GM21528 (cell line): ENCODE measurements around the gene TBC1D9B.

Experiments
- ATAC-seq: cut with Tn5 transposase; IDR thresholded peaks from one replicate; pipeline ENCODE4 v1.9.1; 2021; ENCODE audit warnings: mild to moderate bottlenecking, moderate library complexity; ENCODE audit not compliant: unreplicated experiment, low FRiP score

TBC1D9B gene

DNA sequence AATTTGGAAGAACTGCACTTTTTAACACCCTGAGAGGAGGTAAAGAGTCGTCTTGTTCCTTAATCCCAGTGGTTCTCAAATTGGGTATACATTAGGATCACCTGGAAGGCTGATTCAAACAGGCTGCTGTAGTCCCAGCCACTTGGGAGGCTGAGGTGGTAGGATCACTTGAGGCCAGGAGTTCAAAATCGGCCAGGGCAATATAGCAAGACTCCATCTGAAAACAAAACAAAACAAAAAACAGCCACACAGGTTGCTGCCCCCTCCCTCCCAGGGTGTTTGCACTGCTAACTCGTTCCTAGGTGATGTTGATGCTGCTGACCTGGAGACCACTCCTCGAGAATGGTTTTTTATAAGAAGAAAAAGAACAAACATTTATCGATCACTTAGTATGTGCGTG, 1.5 kb upstream of the TBC1D9B start:
- no peak for ATAC-seq

DNA sequence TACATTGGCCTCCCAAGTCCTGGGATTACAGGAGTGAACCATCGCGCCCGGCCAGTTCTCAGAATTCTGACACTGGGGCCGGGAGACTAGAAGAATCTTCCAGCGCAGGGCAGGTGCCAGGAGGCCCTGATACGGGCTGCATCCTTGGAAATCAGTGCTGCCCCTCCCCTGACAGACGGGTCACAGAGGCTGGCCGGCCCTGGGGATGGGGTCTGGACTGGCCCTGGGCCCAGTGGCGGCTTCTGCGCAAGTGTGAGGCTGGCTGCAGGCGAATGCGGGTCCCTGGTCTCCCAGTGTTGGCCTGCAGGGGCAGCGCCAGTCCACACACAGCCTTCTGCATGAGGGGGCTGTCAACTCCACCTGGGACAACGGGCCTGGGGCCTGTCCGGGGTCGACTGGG, 831 bp upstream of the TBC1D9B start:
- ATAC-seq: no peak

DNA sequence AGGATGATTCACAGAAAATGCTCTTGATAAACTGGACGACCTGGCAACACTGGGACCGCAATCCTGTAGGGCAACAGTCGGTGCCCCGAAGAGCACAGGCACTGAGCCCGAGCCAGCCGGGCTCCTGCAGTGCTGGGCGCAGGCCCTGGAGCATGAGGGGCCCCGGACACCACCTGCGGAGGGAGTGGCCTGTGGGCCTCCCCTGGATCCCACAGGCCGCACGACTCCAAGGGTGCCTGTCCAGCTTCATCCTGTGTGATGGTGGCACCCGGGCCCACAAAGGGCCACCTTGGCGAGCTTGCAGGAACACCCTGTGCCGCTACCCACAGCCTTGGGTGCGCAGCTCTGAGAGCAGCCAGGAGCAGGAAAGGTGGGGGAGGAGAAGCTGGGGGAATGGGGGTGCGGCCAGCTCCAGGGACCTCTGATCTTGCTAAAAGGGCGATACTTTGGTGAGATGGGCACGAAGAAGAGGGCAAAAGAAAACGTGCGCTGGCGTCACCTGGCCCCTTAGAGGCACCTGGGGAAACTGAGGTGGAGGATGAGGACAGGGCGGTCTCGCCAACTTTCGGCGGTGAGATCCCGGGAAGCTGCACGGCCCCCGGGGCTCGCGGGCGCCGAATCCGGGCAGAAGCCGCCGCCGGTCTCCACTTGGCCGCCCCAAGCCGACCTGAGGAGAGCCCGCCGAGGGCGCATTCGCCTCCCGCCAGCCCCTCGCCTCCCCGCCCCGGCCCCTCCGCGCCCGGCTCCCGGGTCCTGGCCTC, 722 bp downstream of the TBC1D9B start:
- peak; percentile 10 for ATAC-seq

DNA sequence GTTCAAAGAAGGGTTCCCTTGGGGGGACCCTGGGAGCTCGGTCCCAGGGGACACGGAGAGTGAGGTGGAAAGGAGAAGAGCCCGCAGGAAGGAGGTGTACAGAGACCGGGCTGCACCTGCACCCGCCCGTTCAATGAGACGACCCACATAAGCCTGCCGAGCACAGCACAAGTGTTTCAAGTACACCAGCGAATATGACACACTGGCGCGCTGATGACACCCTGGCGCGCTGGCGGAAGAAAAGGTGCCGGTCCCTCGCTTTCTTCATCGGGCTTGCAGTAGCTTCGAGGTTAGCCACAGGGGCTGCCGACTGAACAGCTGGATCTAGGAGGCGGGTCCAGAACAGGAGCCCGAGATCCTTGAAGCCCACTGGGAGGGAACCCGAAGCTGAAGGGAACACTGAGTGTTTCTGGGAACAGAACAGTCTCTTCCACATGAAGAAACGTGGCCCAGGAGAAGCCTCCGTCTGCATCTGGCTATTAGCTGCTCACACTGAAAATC, 1.4 kb downstream of the TBC1D9B start:
- ATAC-seq: no peak

DNA sequence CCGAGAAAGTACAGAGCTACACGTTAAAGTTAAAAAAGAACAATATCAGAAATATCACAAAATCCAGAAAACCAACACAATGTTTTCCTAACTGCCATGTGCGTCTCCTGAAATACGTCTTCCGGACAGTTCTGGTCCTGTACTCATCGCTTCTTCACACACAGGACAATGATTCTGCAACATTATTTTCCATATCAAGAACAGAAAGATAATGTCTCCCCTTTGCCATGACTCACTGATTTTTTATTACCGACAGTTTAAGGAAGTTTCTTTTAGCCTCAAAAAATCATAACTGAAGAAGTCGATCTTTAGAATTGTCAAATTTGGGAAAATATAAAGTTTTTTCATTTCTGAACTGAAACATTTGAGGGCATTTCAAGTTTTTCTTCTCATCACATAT, 2.5 kb downstream of the TBC1D9B start:
- ATAC-seq: no peak

DNA sequence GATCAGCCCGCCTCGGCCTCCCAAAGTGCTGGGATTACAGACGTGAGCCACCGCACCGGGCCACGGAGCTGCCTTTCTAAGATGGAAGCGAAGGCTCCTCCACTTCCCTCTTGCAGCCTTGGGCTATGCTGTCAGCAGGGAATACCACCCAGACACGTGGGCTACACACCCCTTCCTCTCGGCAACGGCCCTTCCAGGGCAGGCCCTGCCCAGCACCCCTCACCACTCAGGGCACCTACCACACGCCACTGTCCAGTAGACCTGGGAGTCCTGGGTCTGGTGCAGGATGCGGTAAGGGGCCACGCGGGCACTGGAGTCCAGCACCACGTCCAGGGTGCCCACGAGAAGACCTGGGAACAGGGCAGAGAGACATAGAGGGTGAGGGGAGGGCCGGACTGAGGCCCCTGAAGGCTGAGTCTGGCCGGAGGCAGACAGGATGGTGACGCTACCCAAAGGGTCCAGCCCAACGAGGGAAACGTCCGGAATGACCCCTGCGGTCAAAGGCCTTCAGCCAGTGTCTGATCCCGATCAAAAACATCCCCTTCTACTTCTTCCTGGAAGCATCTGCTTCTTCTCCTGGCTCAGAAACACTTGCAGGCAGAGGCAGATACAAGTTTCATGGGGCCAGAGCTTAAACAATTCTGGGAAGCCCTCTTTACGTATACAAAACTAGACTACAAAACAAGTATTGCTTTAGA, 3.1 kb downstream of the TBC1D9B start:
- ATAC-seq: no peak

DNA sequence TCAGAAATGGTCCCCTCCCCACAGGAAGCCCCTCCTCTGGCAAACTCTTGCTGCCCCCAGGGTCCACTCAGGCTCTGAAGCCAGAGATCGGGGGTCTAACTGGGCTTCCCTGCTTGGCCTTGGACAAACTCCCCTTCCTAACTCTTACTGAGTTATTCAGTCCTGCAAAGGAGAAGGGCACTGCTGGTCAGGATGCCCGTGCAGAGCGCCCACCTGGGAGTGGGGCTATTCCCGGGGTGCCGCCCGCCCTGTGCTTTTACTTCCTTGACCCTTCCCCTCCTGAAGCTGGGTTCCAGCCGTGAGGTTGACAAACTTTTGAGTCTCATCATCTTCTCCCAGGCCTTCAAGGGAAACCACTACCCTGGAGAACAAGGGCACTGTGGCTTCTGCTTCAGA, 4.9 kb downstream of the TBC1D9B start:
- no peak for ATAC-seq

DNA sequence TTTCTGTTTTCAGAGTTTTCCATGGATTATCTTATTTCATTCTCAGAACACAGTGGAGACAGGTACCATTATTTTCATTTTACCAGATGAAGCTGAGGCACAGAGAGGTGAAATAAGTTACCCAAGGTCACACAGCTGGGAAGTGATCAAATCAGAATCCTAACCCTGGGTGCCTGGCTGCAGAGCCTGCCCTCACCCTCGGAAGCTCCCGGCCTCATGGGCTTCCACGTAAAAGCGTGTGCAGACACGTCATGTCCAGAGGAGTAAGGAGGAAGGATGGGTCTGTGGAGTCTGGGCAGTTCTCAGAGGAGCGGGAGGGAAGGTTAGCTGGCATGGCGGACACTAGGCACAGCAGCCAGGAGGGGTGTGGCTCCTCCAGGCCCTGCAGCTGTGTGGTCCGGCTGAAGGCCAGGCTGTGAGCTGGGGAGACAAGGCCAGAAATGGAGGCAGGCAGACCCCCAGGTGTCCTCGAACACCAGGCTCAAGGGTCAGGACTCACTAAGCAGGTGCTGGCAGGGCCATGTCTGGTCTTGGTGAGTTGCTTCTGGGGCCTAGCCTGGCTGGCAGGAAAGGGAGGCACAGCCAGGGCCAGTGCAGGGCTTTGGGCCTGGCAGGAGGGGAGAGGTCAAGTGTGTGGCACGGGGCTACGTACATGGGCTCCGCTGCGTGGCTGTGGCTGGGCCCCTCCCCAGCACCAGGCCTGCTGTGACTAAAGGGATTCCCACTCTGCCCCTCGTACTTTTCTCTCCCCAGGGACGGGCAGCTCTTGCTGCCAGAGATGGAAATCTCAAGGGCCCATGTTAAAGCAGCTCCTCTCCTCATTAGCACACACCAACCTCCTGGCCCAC, 5.6 kb downstream of the TBC1D9B start:
- ATAC-seq: no peak

DNA sequence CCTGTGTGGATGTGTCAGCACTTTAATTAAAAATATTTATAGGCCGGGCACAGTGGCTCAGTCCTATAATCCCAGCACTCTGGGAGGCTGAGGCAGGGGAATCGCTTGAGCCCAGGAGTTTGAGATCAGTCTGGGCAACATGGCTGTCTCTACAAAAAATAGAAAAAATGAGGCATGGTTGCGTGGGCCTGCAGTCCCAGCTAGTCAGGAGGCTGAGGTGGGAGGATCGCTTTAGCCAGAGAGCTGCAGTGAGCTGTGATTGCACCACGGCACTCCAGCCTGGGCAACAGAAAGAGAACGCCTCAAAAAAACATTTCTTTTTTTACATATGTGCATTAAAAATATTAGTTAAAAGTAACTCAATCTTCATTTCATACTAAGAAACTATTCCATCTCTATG, 6.2 kb downstream of the TBC1D9B start:
- ATAC-seq: no peak

DNA sequence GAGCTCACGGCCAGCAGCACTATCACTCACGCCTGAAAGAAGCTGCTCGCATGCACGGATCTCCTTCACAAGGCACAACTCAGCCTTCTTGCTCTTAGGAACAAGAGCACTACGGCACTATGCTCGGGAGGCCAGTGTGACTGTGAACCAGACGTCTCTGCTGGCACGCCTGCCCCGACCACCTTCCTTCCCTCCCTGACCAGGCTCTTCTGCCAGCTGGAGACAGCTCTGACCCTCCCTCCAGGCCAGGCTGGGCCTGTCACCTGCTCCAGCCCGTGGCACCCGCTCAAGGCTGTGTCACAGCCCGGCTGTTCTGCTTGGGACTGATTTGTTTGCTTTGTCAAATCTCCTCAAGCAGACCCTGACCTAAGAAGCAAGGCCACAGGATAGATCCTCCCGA, 7.0 kb downstream of the TBC1D9B start:
- ATAC-seq: no peak

DNA sequence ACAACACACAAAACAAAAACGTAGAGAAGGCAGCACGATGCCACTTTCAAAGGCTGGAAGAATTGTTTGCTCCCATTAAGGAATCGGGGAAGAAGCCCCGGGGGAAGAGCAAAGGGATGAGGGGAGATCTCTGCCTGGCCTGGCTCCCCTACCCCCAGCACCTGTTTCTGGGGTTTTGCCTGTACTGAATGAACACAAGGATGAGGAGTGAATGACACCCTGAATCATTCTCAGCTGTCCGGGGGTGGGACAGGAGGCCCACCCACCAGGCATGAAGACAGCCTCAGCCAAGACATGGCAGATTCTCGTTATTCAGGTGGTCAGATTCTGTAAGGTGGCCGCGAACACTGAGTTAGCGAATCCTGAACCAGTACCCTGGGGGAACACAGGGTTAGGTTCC, 7.5 kb downstream of the TBC1D9B start:
- no peak for ATAC-seq

DNA sequence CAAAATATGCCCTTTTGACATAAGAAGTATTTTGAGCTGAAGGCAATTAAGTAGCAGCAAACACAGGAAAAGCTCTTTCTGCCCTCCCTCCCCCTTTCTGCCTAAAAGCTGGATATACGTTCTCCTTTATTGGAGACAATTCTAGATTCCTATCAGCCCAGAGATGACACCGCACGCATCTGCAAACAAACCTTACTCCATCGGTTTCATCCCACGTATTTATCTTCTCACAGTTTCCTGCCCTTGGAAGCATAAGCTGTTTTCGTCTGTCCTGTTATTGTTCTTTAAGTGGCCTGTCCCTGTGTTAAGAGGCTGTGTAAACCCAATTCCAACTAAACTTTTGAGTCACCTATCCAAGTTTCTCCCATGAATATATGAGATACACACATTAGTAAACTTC, 11.8 kb downstream of the TBC1D9B start:
- no peak for ATAC-seq

DNA sequence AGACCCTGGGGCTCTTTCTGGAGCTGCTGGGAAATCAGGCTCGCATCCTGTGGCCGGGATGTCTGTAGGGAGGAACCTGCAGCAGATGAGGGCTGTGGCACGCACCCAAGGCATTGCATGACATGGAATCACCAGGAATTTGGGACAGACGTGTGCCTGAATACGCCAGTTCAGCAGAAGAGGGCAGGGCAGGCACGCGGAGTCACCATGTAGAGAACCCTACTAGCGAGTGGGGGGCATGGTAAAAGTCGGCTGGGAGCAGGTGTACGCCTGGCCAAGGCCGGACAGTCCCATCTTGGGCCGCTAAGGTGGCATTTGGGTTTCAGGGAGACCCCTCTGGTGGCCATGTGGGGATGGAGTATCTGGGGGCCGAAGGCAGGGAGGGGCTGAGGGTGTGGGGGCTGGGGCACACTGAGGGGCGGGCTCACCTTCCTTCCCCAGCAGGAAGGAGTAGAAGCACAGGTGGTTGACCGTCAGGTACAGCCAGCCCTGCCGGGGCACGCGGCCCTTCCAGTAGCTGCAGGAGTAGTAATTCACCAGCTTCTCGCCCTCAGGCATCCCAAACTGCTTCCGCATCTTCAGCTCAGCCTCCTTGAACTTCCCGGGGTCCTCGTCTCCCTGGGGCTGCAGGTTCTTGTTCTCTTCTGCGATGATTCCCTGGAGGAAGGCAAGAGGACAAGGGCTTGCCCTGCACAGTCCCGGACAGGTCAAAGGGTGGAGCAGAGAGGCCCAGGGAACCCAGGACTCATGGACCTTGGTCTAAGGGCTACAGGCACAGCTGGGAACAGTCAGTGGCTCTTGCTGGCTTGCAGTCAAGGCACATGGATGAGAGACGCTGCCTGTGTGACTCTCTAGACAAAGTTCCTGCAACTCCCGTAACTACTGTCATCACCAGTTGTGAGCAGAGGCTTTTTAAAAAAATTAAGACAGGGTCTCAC, 13.5 kb downstream of the TBC1D9B start:
- ATAC-seq: no peak

DNA sequence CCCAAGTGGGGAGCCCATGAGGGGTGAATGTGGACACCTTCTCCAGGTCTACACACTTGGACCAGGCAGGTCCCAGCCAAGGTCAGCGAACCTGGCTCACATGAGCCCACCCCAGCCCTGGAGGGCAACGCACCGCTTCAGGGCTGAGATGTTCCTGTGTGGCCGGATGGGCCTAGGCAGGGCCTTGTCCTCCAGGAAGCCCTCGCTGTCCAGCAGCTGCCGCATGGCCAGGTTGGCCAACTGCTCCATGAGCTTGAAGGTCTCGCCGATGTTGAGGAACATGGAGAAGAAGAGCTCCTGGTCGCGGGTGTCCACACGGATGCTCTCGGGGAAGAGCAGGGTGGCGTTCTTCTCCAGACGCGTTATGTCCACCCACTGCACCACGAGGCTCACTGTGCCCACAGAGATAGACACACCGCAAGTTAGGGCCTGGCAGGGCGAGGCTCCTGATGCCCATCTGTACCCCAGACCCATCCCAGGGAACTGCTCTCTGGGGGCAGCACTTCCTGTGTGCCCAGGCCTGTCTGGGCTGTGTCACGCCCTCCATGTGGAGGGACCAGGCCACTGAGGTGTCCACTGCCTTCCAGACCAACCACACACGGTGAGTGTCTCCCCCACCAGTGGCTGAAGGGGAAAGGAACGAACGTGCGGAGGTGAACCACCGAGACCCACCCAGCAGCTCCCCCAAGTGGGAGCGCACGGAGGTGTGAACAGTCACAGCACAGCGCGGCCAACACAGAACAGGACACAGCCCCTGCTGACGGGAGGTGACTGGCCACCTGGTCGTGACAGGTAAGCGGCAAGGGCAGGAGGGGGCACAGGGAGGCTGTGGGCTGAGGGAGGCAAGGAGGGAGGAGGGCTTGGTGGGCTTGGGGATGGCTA, 14.4 kb downstream of the TBC1D9B start:
- no peak for ATAC-seq

DNA sequence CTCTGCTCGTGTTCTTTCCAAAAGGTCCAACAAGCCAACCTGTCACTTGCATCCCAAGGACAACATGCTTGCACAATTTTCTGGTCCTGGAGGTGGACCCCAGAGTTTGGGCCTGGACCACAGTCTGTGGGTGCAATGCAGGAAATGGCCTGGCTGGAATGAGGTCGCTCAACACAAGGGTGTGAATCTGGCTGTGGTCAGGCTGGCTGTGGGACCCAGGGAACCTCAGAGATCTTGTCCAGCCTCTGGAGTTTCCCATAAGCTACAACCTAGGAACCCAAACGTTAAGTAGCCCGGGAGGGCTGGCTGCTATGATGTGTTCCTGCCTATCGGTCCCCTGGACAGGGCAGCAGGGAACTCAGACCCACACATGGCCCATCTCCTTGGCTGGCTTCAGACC, 15.4 kb downstream of the TBC1D9B start:
- ATAC-seq: no peak

DNA sequence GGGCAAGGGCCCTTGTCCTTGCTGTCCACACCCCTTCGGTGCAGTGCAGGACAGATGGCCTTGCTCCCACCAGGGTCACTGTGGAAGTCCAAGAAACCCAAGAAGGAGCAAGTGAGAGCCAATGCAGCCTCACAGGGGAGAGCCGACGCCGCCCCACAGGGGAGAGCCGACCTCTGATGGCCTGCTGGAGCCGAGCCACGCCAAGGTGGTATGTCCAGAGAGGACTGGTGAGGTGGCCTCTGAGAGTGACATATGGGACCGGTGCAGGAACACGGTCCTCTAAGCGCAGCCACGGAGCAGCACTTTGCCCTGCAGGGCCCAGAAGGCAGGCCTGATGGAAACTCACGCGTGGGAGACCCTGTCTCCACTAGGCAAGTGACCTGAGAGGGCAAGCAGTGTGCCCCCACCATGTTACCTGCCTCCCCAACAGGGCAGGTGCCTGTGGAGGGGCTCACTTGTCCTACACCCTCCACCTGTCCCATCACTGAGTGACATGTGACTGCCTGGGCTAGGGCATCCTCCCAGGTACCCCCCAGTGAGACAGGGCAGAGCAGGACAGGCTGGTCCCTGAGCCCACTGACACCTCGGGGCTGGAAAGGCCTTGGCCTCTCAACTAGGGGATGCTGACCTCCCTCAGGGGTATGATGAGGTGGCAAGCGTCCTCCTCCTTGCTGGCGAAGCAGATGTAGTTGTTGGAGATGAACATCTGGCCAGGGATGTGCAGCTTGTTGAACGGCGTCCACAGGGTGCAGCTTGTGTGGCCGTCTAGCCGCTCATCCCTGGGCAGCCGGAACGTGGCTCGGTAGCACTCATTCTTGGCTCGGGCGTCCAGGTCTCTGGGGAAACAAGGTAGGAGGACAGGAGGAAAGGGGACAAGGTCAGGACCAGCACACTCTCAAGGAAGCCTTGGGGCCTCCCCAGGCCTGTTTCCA, 16.7 kb downstream of the TBC1D9B start:
- ATAC-seq: no peak

DNA sequence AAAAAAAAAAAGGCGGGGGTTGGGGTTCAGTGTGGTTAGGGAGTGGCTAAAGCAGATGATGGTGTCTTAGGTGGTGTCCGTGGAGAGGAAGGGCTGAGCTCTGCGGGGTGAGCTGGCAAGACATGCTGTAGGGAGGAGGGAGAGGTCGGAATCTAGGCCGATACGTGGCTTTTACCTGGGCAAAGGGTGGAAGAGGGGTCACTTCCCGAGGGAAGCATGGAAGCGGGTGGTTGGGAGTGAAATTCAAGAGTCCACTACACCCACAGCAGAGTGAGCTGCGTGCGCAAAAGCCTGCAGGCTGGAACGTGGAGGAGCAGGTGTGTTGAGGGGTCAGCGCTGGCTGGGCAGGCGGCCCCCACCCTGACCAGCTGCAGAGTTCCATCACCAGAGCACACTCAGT, 17.8 kb downstream of the TBC1D9B start:
- ATAC-seq: no peak

DNA sequence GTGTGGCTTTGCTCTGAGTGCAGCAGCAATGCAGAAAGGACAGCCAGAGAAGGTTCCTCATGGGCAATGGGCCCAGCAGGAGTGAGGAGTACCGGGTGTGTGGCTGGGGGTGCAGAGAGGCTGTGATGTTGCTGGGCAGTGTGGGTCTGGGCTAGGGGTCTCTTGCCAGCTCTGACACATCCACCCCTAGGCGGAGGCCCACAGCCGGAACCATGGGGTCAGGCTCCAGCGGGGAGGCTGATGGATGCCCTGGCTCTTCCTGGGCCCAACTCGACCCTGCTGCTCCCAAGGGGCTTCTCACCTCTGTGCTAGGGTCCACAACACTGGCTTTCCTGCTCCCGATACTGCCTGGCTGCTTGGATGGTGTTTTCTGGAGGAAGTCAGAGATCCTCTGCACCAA, 19.9 kb downstream of the TBC1D9B start:
- ATAC-seq: no peak
